IMR-90 (cell line): ENCODE data around the gene KIF6. TPM values are rescaled to one million over a fixed set of nuclear protein-coding genes. Genes with fewer than 3 reads are reported as not detected.

Experiments used
- ATAC-seq: fragments of 200-7000 bp; cut with Tn5 transposase; 2 replicates; pipeline ENCODE4 v1.9.1; 2020; ENCODE audit warnings: low read depth, mild to moderate bottlenecking, moderate library complexity
- BruUV-seq: library from RNA; stranded (reverse); fragments of 400-500 nt; replicated peaks from 2 replicates; lab custom pipeline; 2021; lab: Mats Ljungman, UMichigan
- CTCF ChIA-PET: fragments of 300-600 bp; formaldehyde crosslinking; extraction: SDS; loops from one replicate; lab custom pipeline; 2021; ENCODE audit warnings: antibody characterized with exemption; lab: Yijun Ruan, JAX
- POLR2A ChIA-PET: fragments of 300-600 bp; sonication (Branson Sonifier 250); formaldehyde crosslinking; loops from one replicate; lab custom pipeline; 2022; ENCODE audit warnings: antibody characterized with exemption; ENCODE audit not compliant: unreplicated experiment; lab: Charles Lee
- DNase-seq: peaks from one replicate; pipeline ENCODE4 v3.0.0; 2013
- H2AFZ ChIP-seq: replicated peaks from 2 replicates; pipeline ENCODE3; 2013; ENCODE audit warnings: low read length, mild to moderate bottlenecking; ENCODE audit not compliant: poor library complexity
- H2AK5ac ChIP-seq: 2 replicates; pipeline ENCODE4 v1.6.1; 2013; ENCODE audit warnings: low read depth, low read length, inconsistent platforms
- H2AK9ac ChIP-seq: replicated peaks from 2 replicates; pipeline ENCODE3; 2013; ENCODE audit warnings: mild to moderate bottlenecking, low read depth, low read length, moderate library complexity; ENCODE audit not compliant: poor library complexity
- H2BK120ac ChIP-seq: 2 replicates; pipeline ENCODE4 v1.6.1; 2013; ENCODE audit warnings: low read depth, low read length, inconsistent platforms
- H2BK15ac ChIP-seq: 3 replicates; pipeline ENCODE4 v1.6.1; 2013; ENCODE audit warnings: low read depth, low read length, inconsistent platforms
- H2BK20ac ChIP-seq: 2 replicates; pipeline ENCODE4 v1.6.1; 2013; ENCODE audit warnings: low read depth, mild to moderate bottlenecking, inconsistent platforms, low read length, moderate library complexity
- H2BK5ac ChIP-seq: 2 replicates; pipeline ENCODE4 v1.6.1; 2013; ENCODE audit warnings: mild to moderate bottlenecking, low read depth, low read length, inconsistent platforms; ENCODE audit not compliant: poor library complexity, severe bottlenecking
- H3K14ac ChIP-seq: replicated peaks from 2 replicates; pipeline ENCODE4 v1.6.1; 2013; ENCODE audit warnings: low read depth, low read length, inconsistent platforms
- H3K18ac ChIP-seq: 2 replicates; pipeline ENCODE4 v1.6.1; 2013; ENCODE audit warnings: low read depth, low read length, control low read depth
- H3K23ac ChIP-seq: 2 replicates; pipeline ENCODE4 v1.6.1; 2013; ENCODE audit warnings: low read depth, low read length, inconsistent platforms
- H3K27ac ChIP-seq: 2 replicates; pipeline ENCODE4 v1.5.1; 2013; ENCODE audit warnings: mild to moderate bottlenecking, control low read depth, low read length; ENCODE audit not compliant: insufficient read depth
- H3K27me3 ChIP-seq: 2 replicates; pipeline ENCODE4 v1.6.1; 2013; ENCODE audit warnings: low read length; ENCODE audit not compliant: control insufficient read depth, insufficient read depth
- H3K36me3 ChIP-seq: 2 replicates; pipeline ENCODE4 v1.6.1; 2013; ENCODE audit warnings: low read length, mixed read lengths; ENCODE audit not compliant: control insufficient read depth, insufficient read depth
- H3K4ac ChIP-seq: 2 replicates; pipeline ENCODE4 v1.6.1; 2013; ENCODE audit warnings: low read depth, low read length, inconsistent platforms
- H3K4me1 ChIP-seq: 2 replicates; pipeline ENCODE4 v1.6.1; 2013; ENCODE audit warnings: low read length, mixed read lengths; ENCODE audit not compliant: control insufficient read depth, insufficient read depth
- H3K4me2 ChIP-seq: 2 replicates; pipeline ENCODE4 v1.6.1; 2013; ENCODE audit warnings: low read depth, mild to moderate bottlenecking, control low read depth, low read length, moderate library complexity
- H3K4me3 ChIP-seq: 2 replicates; pipeline ENCODE4 v1.5.1; 2013; ENCODE audit warnings: low read depth, mild to moderate bottlenecking, control low read depth, low read length, moderate library complexity; ENCODE audit not compliant: insufficient read depth
- H3K56ac ChIP-seq: 2 replicates; pipeline ENCODE4 v1.6.1; 2013; ENCODE audit warnings: low read length, inconsistent platforms; ENCODE audit not compliant: insufficient read depth; ENCODE audit errors: extremely low read depth
- H3K79me1 ChIP-seq, 2 experiments: 2 replicates each; pipeline ENCODE4 v1.6.1; 2013; ENCODE audit warnings: low read length in 2 of 2, inconsistent platforms in 1 of 2, low read depth in 1 of 2
- H3K9ac ChIP-seq: 2 replicates; pipeline ENCODE4 v1.6.1; 2013; ENCODE audit warnings: low read depth, low read length, control low read depth
- H3K9me1 ChIP-seq: 2 replicates; pipeline ENCODE4 v1.6.1; 2013; ENCODE audit warnings: low read length, inconsistent platforms; ENCODE audit not compliant: insufficient read depth
- H3K9me3 ChIP-seq: 2 replicates; pipeline ENCODE4 v1.6.1; 2013; ENCODE audit warnings: low read length; ENCODE audit not compliant: control insufficient read depth, insufficient read depth
- H4K20me1 ChIP-seq: 2 replicates; pipeline ENCODE4 v1.6.1; 2013; ENCODE audit warnings: low read length, inconsistent platforms; ENCODE audit not compliant: insufficient read depth
- H4K5ac ChIP-seq: 2 replicates; pipeline ENCODE4 v1.6.1; 2013; ENCODE audit warnings: mild to moderate bottlenecking, low read depth, low read length, control low read depth
- H4K8ac ChIP-seq, 2 experiments: 2 replicates each; pipeline ENCODE4 v1.6.1; 2013; ENCODE audit warnings: low read depth in 2 of 2, low read length in 2 of 2, control low read depth in 1 of 2, inconsistent platforms in 1 of 2
- H4K91ac ChIP-seq: 2 replicates; pipeline ENCODE4 v1.6.1; 2013; ENCODE audit warnings: low read depth, low read length, inconsistent platforms; ENCODE audit not compliant: insufficient read depth
- BHLHE40 ChIP-seq: fragments of 150-350 bp; IDR thresholded peaks from 2 replicates; pipeline ENCODE4 v1.6.1; 2016; ENCODE audit warnings: mild to moderate bottlenecking, low read depth, low read length
- CEBPB ChIP-seq: IDR thresholded peaks from 2 replicates; pipeline ENCODE4 v1.6.1; 2012; ENCODE audit warnings: low read depth, low read length, improper control_type of control experiment
- MAZ ChIP-seq: IDR thresholded peaks from 2 replicates; pipeline ENCODE4 v1.6.1; 2012; ENCODE audit warnings: low read depth, mild to moderate bottlenecking, low read length, improper control_type of control experiment, moderate library complexity, borderline replicate concordance
- POLR2A ChIP-seq: IDR thresholded peaks from 2 replicates; pipeline ENCODE4 v1.6.1; 2012; ENCODE audit warnings: mild to moderate bottlenecking, low read depth, low read length
- RAD21 ChIP-seq: IDR thresholded peaks from 2 replicates; pipeline ENCODE4 v1.6.1; 2012; ENCODE audit warnings: low read length, improper control_type of control experiment
- WGBS, 2 experiments: methylation state at CpG; one replicate each; pipeline versions ENCODE4 v1.1.5 to v1.1.7; 2013; ENCODE audit warnings: missing lambda C conversion rate in 2 of 2; ENCODE audit not compliant: insufficient read length in 1 of 2; ENCODE audit errors: extremely low coverage in 2 of 2; 5-methylcytosine and 5-hydroxymethylcytosine counted together
- dilution Hi-C: fragments of 300-500 bp; cut with HindIII; formaldehyde crosslinking; loops from one replicate; pipeline ENCODE4 v1.14.3; 2018; ENCODE audit warnings: low sequenced_read_pairs; ENCODE audit not compliant: unreplicated experiment
- in situ Hi-C: fragments of 300-500 bp; cut with MboI; formaldehyde crosslinking; loops from 3 replicates; pipeline ENCODE4 v1.14.3; 2019; ENCODE audit warnings: low sequenced_read_pairs, inconsistent platforms, mixed read lengths
- intact Hi-C: fragments of 100-400 bp; cut with micrococcal nuclease; formaldehyde crosslinking; loops from 2 replicates; pipeline ENCODE4 v1.10.0; 2022
- polyA plus RNA-seq, 3 experiments: library from polyadenylated mRNA; depleted of rRNA; stranded (reverse); fragments of >200 nt; gene quantifications; 2 replicates each; pipeline ENCODE4 v1.2.3, GENCODE V29; 2012; ENCODE audit warnings: low replicate concordance in 1 of 3
- total RNA-seq: library from RNA; depleted of rRNA; stranded (reverse); fragments of >200 nt; gene quantifications from 2 replicates; pipeline ENCODE4 v1.2.3, GENCODE V29; 2012
- TF ChIP-seq, protein P1 (sequence below): fragments of 150-350 bp; IDR thresholded peaks from 2 replicates; pipeline ENCODE4 v1.6.1; 2017; ENCODE audit warnings: mild to moderate bottlenecking, antibody characterized with exemption, low read length, low read depth
- TF ChIP-seq, protein P2 (sequence below): fragments of 150-350 bp; IDR thresholded peaks from 2 replicates; pipeline ENCODE4 v1.6.1; 2016; ENCODE audit warnings: low read depth, mild to moderate bottlenecking, low read length, moderate library complexity, borderline replicate concordance
- TF ChIP-seq, protein P3 (sequence below): conservative IDR thresholded peaks from 2 replicates; pipeline ENCODE4 v1.5.1; 2012; ENCODE audit warnings: mild to moderate bottlenecking, low read depth, low read length, improper control_type of control experiment

KIF6 gene
- total and polyA plus RNA-seq, 2 of the 4 experiments (the other 2 are of a cell fraction), result under 0.01 to 0.10 TPM

DNA sequence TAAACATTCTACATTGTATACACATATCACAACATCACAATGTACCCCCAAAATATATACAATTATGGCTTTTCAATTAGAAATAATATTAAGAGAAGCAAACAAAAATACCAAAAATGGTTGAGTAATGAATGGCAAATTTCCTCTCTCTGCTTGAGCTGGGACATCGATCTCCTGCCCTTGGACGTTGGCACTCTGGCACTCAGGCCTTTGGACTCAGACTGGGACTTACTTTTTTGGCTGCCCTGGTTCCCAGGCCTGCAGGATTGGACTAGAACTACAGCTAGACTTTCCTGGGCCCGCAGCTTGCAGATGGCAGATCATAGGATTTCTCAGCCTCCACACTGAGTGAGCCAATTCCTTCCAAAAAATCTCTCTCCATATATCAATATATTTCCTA lies 349.8 kb downstream of the KIF6 start:
- Histone ChIP-seq H2AK5ac (no peak overlapping the region), H2BK120ac (no peak overlapping the region), H4K20me1 (no peaks in the 10 kb centered on the region), H3K4me1 (no peaks in the 10 kb centered on the region), H3K27ac (no peak overlapping the region), H3K4me2 (no peak overlapping the region), H3K56ac (no peak overlapping the region), H3K9me1 (no peaks in the 10 kb centered on the region), H3K14ac (no peak overlapping the region), H2BK15ac (no peak overlapping the region), H3K4ac (no peak overlapping the region), H3K36me3 (no peaks in the 10 kb centered on the region), H4K91ac (no peak overlapping the region), H3K79me1 (no peaks in the 10 kb centered on the region), H4K8ac (no peak overlapping the region), H3K9ac (no peak overlapping the region), H2AFZ (no peak overlapping the region), H4K5ac (no peak overlapping the region), H3K4me3 (no peak overlapping the region), H3K27me3 (peaks cover 3% of the 10 kb centered on the region), H2BK5ac (no peak overlapping the region), H3K18ac (no peak overlapping the region), H2BK20ac (no peak overlapping the region), H3K9me3 (no peaks in the 10 kb centered on the region), H3K23ac (no peak overlapping the region), H2AK9ac (no peak overlapping the region)
- DNase-seq, result no peak
- in situ Hi-C loops (no loop called here), dilution Hi-C loops (no loop called here), intact Hi-C loops (loop anchor here (5.0 kb wide), 1 partner anchor 932 kb away; no protein-coding TSS in a partner anchor)
- ATAC-seq, result no peak
- whole genome bisulfite sequencing, 2 experiments, result 50% methylated on average over 2 of the region's 3 CpGs; no CpG with 5 or more reads in 1 of the 2 experiments
- POLR2A ChIA-PET, result no interaction called here
- CTCF ChIA-PET, result no interaction called here
- TF ChIP-seq RAD21 (no peak), CEBPB (no peak), MAZ (no peak), POLR2A (no peak), BHLHE40 (no peak)
- TF ChIP-seq, protein P1, sequence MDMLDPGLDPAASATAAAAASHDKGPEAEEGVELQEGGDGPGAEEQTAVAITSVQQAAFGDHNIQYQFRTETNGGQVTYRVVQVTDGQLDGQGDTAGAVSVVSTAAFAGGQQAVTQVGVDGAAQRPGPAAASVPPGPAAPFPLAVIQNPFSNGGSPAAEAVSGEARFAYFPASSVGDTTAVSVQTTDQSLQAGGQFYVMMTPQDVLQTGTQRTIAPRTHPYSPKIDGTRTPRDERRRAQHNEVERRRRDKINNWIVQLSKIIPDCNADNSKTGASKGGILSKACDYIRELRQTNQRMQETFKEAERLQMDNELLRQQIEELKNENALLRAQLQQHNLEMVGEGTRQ, result no peak
- TF ChIP-seq, protein P2, sequence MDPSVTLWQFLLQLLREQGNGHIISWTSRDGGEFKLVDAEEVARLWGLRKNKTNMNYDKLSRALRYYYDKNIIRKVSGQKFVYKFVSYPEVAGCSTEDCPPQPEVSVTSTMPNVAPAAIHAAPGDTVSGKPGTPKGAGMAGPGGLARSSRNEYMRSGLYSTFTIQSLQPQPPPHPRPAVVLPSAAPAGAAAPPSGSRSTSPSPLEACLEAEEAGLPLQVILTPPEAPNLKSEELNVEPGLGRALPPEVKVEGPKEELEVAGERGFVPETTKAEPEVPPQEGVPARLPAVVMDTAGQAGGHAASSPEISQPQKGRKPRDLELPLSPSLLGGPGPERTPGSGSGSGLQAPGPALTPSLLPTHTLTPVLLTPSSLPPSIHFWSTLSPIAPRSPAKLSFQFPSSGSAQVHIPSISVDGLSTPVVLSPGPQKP, result no peak
- TF ChIP-seq, protein P3, sequence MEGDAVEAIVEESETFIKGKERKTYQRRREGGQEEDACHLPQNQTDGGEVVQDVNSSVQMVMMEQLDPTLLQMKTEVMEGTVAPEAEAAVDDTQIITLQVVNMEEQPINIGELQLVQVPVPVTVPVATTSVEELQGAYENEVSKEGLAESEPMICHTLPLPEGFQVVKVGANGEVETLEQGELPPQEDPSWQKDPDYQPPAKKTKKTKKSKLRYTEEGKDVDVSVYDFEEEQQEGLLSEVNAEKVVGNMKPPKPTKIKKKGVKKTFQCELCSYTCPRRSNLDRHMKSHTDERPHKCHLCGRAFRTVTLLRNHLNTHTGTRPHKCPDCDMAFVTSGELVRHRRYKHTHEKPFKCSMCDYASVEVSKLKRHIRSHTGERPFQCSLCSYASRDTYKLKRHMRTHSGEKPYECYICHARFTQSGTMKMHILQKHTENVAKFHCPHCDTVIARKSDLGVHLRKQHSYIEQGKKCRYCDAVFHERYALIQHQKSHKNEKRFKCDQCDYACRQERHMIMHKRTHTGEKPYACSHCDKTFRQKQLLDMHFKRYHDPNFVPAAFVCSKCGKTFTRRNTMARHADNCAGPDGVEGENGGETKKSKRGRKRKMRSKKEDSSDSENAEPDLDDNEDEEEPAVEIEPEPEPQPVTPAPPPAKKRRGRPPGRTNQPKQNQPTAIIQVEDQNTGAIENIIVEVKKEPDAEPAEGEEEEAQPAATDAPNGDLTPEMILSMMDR, result no peak
- BruUV-seq, result no TSS peak
